Embryonic facial prominence (tissue), 1 donor: ENCODE results near the gene DNAH10.

Experiments
- DNase-seq: peaks from one replicate; pipeline ENCODE4 v3.0.0-alpha.2; 2016; ENCODE audit errors: extremely low spot score

DNAH10 gene

GRCh38 chr12:123761841-123762714, at the start of gene DNAH10:
DNAH10 (plus strand) TSS chr12:123762301; CDS start chr12:123762337, 36 bp downstream.
- DNase-seq, result no peak

- no peak for DNase-seq
Measured at GRCh38 chr12:123712780-123713319, 49.3 kb upstream of the DNAH10 start.

DNA sequence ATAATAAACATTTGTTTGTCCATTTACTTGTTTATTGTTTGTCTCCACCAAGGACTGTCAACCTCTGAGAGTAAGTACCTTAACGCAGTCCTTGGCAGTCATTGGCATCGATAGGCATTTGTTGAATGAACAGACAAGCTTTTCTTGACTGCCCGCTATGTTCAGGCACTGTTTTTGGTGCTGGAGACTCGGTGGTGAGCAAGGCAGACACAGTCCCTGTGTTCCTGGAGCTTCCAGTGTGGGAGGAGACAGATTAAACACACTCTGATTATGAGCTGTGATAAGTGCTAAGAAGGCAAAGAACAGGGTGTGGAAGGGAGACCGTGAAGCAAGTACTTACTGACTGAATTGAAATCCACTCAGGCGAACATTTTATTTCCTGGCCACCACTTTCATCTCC, 48.7 kb upstream of the DNAH10 start:
- no peak for DNase-seq

GRCh38 chr12:123713823-123714585, 48.1 kb upstream of the DNAH10 start:
- no peak for DNase-seq

DNA sequence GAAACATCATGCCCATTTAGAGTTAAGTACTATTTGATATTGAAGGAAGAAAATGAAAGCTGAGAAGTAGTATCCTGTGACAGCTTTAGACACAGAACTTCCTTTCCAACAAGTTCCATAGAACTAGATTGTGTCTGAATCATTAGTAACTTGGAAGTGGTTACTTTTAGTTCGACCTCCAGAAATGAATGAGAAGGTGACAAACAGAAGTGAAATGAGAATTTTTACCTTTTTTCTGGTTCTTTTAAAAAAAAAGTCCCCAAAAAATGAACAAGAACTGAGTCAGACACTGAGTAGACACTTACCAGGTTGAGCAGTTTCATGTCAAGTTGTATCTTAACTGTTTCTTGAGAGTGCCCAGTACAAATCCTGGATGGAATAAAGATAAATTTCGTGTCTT, 46.9 kb upstream of the DNAH10 start:
- no peak for DNase-seq

DNA sequence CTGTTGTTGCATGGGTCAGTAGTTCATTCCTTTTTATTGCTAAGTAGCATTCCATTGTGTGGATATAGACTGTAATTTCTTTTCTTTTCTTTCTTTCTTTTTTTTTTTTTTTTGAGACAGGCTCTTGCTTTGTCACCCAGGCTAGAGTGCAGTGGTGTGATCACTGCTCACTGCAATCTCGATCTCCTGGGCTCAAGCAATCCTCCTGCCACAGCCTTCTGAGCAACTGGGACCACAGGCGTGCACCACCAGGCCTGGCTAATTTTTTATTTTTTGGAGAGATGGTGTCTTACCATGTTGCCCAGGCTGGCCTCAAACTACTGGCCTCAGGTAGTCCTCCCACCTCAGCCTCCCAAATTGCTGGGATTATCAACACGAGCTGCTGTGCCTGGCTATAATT, 44.8 kb upstream of the DNAH10 start:
- DNase-seq, result no peak

GRCh38 chr12:123720141-123720814, 41.8 kb upstream of the DNAH10 start:
- DNase-seq, result no peak

DNA sequence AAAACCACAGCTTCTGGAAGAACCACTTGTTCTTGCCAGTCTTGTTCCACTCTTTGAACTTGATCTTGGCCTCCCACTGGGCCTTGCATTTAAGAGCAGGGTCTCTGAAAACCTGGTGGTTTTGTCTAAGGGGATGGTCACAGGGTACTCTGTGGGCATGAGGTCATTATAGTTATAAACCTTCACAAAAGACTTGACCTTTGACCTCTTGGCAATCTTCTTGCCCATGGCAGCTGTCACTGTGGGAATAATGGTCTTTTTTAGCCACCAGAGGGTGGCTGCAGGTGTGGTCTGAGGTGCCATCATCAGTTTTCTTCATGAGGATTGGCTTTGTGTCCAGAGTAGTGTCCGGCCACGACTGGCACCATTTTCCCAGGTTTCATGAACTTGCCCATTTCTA, 40.9 kb upstream of the DNAH10 start:
- no peak for DNase-seq

- no peak for DNase-seq
Measured at GRCh38 chr12:123723011-123723410, 39.1 kb upstream of the DNAH10 start.

- no peak for DNase-seq
Measured at GRCh38 chr12:123723765-123724164, 38.3 kb upstream of the DNAH10 start.

GRCh38 chr12:123726244-123726643, 35.9 kb upstream of the DNAH10 start:
- no peak for DNase-seq

GRCh38 chr12:123726962-123727361, 35.1 kb upstream of the DNAH10 start:
- no peak for DNase-seq

DNA sequence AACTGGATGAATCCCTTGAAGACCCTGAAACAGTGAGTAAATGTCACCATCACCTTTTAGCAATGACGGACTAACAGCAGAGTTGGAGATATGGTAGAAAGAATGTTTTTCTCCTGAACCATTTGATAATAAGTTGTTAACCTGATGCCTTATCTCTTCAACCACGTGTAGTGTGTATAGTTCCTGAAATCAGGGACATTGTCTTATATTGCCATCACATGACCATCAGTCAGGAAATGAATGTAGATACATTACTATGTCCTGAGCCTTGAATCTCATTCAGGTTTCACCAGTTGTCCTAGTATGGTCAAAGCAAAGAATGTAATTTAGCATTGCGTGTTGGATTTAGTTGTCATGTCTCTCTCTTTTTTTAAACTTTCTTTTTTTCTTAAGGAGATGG, 34.2 kb upstream of the DNAH10 start:
- no peak for DNase-seq

DNA sequence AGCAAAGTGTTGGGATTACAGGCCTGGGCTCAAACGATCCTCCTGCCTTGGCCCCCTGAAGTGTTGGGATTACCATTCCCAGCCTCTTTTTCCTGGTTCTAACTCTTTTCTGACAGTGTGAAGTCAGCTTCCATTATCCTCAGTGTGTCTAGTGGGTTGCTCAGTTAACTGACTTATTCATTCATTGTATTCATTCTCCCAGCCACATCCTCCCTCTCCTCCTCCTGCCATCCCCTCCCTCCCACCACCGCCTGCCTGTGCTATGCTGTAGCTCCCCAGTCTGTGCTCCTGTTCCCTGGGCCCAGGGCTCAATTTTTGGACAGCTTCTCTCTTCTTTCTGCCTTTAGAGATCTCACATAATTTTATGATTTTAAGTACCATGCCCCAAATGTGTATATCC, 30.5 kb upstream of the DNAH10 start:
- no peak for DNase-seq

GRCh38 chr12:123732251-123732650, 29.9 kb upstream of the DNAH10 start:
- DNase-seq, result no peak

DNA sequence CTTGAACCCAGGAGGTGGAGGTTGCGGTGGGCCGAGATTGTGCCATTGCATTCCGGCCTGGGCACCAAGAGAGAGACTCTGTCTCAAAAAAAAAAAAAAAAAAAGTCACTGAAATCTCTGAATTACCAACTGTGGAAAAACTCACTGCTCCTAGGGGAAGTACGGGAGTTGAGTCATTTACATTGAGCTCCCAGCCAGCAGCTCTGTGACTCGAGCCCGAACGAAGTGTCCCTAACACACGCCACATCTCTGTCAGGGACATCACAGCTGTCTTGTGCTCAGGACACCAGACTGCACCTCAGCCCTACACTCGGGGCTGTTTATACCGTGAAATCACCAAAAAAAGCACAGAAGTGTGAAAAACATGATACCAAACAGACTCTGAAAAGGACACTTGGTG, 28.9 kb upstream of the DNAH10 start:
- DNase-seq, result no peak

DNA sequence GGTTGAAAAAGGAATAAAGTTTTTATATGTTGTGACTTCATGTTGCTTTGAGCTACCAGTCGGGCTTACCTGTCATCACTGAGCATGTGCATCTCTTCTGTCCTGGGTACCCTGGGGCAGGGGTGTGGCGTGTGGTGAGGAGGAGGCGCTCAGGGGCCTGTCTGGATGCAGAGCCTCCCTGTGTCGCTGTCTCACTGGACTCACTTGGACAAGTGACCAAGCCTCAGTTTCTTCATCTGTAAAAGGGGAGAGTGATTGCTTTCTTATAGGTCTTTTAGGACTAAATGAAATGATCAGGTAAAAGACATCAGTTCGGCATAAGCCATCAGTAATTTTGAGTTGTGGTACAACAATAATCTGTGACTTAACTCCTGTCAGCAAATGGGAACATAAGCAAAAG, 27.8 kb upstream of the DNAH10 start:
- no peak for DNase-seq

GRCh38 chr12:123741937-123742572, 20.0 kb upstream of the DNAH10 start:
- DNase-seq, result no peak

GRCh38 chr12:123743002-123743401, 19.1 kb upstream of the DNAH10 start:
- DNase-seq, result no peak

GRCh38 chr12:123744836-123745235, 17.3 kb upstream of the DNAH10 start:
- DNase-seq, result no peak

GRCh38 chr12:123747309-123747708, 14.8 kb upstream of the DNAH10 start:
- DNase-seq, result no peak

GRCh38 chr12:123748161-123748560, 13.9 kb upstream of the DNAH10 start:
- no peak for DNase-seq
